BLaER1 (cell line): ENCODE measurements around the gene HMGCLL1.

Source experiments
- H3K27ac ChIP-seq: shearing (Covaris generic); formaldehyde crosslinking; 2 replicates; pipeline ENCODE4 v1.8.1; 2022
- H3K27me3 ChIP-seq: shearing (Covaris generic); formaldehyde crosslinking; 2 replicates; pipeline ENCODE4 v1.8.1; 2022
- H3K36me3 ChIP-seq: shearing (Covaris generic); formaldehyde crosslinking; 2 replicates; pipeline ENCODE4 v1.8.1; 2022
- H3K4me1 ChIP-seq: shearing (Covaris generic); formaldehyde crosslinking; 2 replicates; pipeline ENCODE4 v1.8.1; 2022
- H3K4me2 ChIP-seq: shearing (Covaris generic); formaldehyde crosslinking; 2 replicates; pipeline ENCODE4 v1.8.1; 2022
- H3K4me3 ChIP-seq: shearing (Covaris generic); formaldehyde crosslinking; 2 replicates; pipeline ENCODE4 v1.8.1; 2022
- H3K9ac ChIP-seq: shearing (Covaris generic); formaldehyde crosslinking; 2 replicates; pipeline ENCODE4 v1.8.1; 2022
- H3K9me3 ChIP-seq: shearing (Covaris generic); formaldehyde crosslinking; 2 replicates; pipeline ENCODE4 v1.8.1; 2022
- H4K20me1 ChIP-seq: shearing (Covaris generic); formaldehyde crosslinking; 2 replicates; pipeline ENCODE4 v1.8.1; 2022
- Cebpa-rat ChIP-seq: shearing (Covaris generic); IDR thresholded peaks from 2 replicates; pipeline ENCODE4 v1.8.1; 2022

HMGCLL1 gene

DNA sequence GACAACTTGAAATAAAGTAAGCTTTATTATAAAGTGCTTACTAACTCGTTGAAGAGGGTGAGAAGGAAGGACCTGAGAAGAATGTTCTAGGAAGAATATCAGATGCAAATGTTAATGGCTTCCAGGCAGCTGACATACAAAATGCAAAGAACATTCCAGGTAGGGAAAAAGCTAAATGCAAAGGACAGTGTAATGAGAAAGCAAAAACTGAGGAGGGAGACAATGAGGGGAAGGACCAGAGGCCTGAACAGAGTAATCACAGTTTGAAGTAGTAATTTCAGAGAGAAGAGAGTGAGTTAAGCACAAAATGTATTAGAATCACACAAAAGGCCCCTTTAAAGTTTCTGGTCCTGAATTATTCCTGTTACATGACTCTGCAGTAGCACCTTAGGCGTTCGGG is 81.3 kb downstream of the HMGCLL1 start:
- no peak for TF ChIP-seq Cebpa-rat

DNA sequence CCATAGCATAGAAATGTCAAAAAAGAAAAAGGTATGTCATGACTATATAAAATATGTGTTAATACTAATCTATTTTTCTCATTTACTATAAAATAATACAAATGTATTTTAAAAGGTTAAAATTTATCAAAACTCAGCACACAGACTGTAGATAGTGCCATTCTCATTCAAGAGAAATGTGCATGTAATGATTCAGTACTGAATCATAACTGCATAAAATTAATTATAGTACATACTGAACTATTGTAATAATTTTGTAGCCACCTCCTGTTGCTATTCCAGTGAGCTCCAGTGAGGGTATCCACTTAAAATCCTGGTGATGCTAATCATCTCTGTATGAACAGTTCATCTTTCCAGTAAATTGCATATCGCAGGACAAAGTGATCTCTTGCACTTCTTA is 82.8 kb downstream of the HMGCLL1 start:
- Histone ChIP-seq H3K9ac (no peak overlapping the region), H3K27me3 (no peaks in the 10 kb centered on the region), H3K4me3 (no peak overlapping the region), H3K4me2 (no peak overlapping the region), H3K4me1 (no peaks in the 10 kb centered on the region), H3K36me3 (no peaks in the 10 kb centered on the region), H4K20me1 (no peaks in the 10 kb centered on the region), H3K9me3 (no peaks in the 10 kb centered on the region), H3K27ac (no peak overlapping the region)
- no peak for TF ChIP-seq Cebpa-rat

More for the DNA sequence above, 81.3 kb downstream of the HMGCLL1 start:
- no peaks in the 10 kb centered on the region for H4K20me1 ChIP-seq
- H3K36me3 ChIP-seq, result no peaks in the 10 kb centered on the region
- no peak overlapping the region for H3K4me3 ChIP-seq
- no peaks in the 10 kb centered on the region for H3K27me3 ChIP-seq
- no peaks in the 10 kb centered on the region for H3K4me1 ChIP-seq
- no peak overlapping the region for H3K27ac ChIP-seq
- no peak overlapping the region for H3K9ac ChIP-seq
- H3K4me2 ChIP-seq, result no peak overlapping the region
- H3K9me3 ChIP-seq, result no peaks in the 10 kb centered on the region

- H3K9me3 ChIP-seq, result no peaks in the 10 kb centered on the region
- H3K9ac ChIP-seq, result no peak overlapping the region
- no peaks in the 10 kb centered on the region for H4K20me1 ChIP-seq
- TF ChIP-seq Cebpa-rat, result no peak
- no peak overlapping the region for H3K4me2 ChIP-seq
- H3K27ac ChIP-seq, result no peak overlapping the region
- no peak overlapping the region for H3K4me3 ChIP-seq
- no peaks in the 10 kb centered on the region for H3K27me3 ChIP-seq
- H3K4me1 ChIP-seq, result peaks cover 7% of the 10 kb centered on the region
- no peaks in the 10 kb centered on the region for H3K36me3 ChIP-seq
Measured at GRCh38 chr6:55495277-55495676, 83.7 kb downstream of the HMGCLL1 start.

DNA sequence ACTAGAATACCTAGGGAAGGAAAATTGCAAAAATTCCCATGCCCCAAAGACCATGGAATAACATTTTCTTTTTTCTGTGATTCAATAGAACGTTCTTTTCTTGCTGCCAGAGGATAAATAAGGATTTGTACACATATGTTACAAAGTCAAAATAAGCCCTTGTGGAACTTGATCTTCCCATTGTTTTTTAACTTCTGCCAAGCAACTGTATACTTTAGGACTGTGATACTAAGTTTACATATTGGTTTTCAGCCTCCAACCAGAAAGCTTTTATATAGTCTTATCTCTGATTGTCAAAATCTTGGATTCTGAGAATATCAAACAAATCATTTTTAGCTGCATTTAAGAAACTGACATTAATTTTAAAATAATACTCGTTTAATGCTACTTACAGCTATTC is 84.6 kb downstream of the HMGCLL1 start:
- no peak overlapping the region for H3K9ac ChIP-seq
- H3K36me3 ChIP-seq, result no peaks in the 10 kb centered on the region
- no peak for TF ChIP-seq Cebpa-rat
- H3K27me3 ChIP-seq, result no peaks in the 10 kb centered on the region
- no peak overlapping the region for H3K27ac ChIP-seq
- H3K9me3 ChIP-seq, result no peaks in the 10 kb centered on the region
- H3K4me2 ChIP-seq, result no peak overlapping the region
- H3K4me3 ChIP-seq, result no peak overlapping the region
- no peaks in the 10 kb centered on the region for H4K20me1 ChIP-seq
- H3K4me1 ChIP-seq, result peaks cover 13% of the 10 kb centered on the region

GRCh38 chr6:55492259-55492658 is 86.7 kb downstream of the HMGCLL1 start:
- Histone ChIP-seq H3K4me1 (peaks cover 13% of the 10 kb centered on the region), H3K27ac (no peak overlapping the region), H3K36me3 (no peaks in the 10 kb centered on the region), H4K20me1 (no peaks in the 10 kb centered on the region), H3K4me2 (no peak overlapping the region), H3K9me3 (no peaks in the 10 kb centered on the region), H3K27me3 (no peaks in the 10 kb centered on the region), H3K4me3 (no peak overlapping the region), H3K9ac (no peak overlapping the region)
- TF ChIP-seq Cebpa-rat, result no peak

DNA sequence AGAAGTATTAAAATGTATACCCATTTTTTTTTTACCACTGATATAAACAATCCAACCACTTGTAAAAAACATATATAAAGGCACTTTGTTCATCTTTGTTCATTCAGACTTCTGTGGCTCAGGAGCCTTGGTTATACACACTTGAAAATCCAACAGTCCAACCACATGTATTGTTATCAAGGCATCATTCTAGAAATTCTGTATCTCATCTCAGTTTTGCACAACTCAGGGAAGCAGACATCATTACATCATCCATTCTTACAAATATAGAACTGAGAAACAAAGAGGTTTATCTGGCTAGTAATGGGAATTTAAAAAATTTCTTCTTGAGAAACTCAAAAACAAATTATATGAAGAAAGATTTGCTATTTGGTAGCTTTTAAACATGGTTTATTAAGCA is 88.1 kb downstream of the HMGCLL1 start:
- Histone ChIP-seq H3K4me1 (peaks cover 13% of the 10 kb centered on the region), H3K9me3 (no peaks in the 10 kb centered on the region), H4K20me1 (no peaks in the 10 kb centered on the region), H3K4me3 (no peak overlapping the region), H3K4me2 (no peak overlapping the region), H3K27ac (no peak overlapping the region), H3K9ac (no peak overlapping the region), H3K36me3 (no peaks in the 10 kb centered on the region), H3K27me3 (no peaks in the 10 kb centered on the region)
- TF ChIP-seq Cebpa-rat, result no peak

DNA sequence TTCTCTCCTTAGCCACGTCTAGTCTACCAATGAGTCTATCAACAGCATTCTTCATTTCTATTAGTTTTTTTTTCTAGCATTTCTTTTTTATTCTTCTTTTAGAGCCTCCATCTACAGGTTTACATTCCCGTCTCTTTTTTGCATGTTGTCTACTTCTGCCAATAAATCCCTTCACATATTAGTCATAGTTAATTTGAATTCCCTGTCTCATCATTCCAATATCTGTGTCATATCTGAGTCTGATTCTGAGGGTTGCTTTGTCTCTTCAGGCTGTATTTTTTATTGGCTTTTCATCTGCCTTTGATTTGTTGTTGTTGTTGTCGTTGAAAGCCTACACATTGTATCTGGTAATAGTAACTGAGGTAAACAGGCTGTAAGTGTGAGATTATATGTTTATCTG is 104.6 kb downstream of the HMGCLL1 start:
- Histone ChIP-seq H3K9me3 (peaks cover 16% of the 10 kb centered on the region; the same call in 1 of the 2 replicates), H3K27me3 (no peaks in the 10 kb centered on the region), H3K9ac (no peak overlapping the region), H3K36me3 (no peaks in the 10 kb centered on the region), H3K27ac (no peak overlapping the region), H3K4me1 (peaks cover 10% of the 10 kb centered on the region; the same call in 1 of the 2 replicates), H3K4me3 (no peak overlapping the region), H4K20me1 (no peaks in the 10 kb centered on the region), H3K4me2 (no peak overlapping the region)
- no peak for TF ChIP-seq Cebpa-rat

DNA sequence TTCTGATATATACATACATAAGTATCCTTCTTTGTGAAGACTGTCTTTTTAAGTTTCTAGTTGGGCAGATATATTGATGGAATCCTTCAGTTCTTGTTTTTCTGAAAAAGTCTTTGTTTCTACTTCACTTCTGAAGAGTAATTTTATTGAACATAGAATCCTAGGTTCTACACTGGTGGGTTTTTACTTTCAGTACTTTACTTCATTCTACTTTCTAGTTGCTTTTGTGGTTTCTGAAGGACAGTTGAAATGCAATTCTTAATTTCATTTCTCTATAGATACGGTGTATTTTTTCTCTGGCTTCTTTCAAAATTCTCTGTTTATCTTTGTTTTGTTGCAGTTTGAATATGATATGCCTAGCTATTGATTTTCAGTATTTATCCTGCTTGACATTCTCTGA is 105.3 kb downstream of the HMGCLL1 start:
- no peak overlapping the region for H3K9ac ChIP-seq
- no peak overlapping the region for H3K27ac ChIP-seq
- H4K20me1 ChIP-seq, result no peaks in the 10 kb centered on the region
- H3K4me2 ChIP-seq, result no peak overlapping the region
- H3K36me3 ChIP-seq, result no peaks in the 10 kb centered on the region
- no peaks in the 10 kb centered on the region for H3K27me3 ChIP-seq
- peaks cover 16% of the 10 kb centered on the region; the same call in 1 of the 2 replicates for H3K9me3 ChIP-seq
- TF ChIP-seq Cebpa-rat, result no peak
- no peak overlapping the region for H3K4me3 ChIP-seq
- H3K4me1 ChIP-seq, result peaks cover 10% of the 10 kb centered on the region; the same call in 1 of the 2 replicates

GRCh38 chr6:55469951-55470366 is 109.0 kb downstream of the HMGCLL1 start:
- peaks cover 16% of the 10 kb centered on the region; the same call in 1 of the 2 replicates for H3K9me3 ChIP-seq
- peak overlapping the region; percentile 25 for H3K4me2 ChIP-seq
- no peak overlapping the region for H3K9ac ChIP-seq
- H3K4me1 ChIP-seq, result peaks cover 10% of the 10 kb centered on the region; the same call in 1 of the 2 replicates
- H3K27me3 ChIP-seq, result no peaks in the 10 kb centered on the region
- H4K20me1 ChIP-seq, result no peaks in the 10 kb centered on the region
- H3K27ac ChIP-seq, result no peak overlapping the region
- no peak for TF ChIP-seq Cebpa-rat
- H3K4me3 ChIP-seq, result no peak overlapping the region
- H3K36me3 ChIP-seq, result no peaks in the 10 kb centered on the region

DNA sequence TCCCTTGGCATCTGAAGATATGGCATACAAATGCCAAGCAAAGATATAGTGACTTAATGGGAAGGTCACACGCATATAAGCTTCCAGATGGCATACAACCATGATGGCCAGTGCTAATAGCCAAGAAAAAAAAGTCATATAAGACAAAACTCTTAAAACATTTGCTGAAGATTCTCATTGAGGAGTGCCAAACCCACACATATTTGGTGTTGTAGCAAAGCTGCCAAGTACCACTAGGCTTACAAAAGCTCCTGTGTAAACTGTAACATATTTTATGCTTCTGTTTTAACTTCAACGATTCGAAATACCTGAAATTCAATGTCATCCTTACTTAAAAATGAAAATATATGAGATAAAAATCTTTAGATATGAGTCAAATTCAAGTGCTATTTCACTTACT is 123.0 kb downstream of the HMGCLL1 start:
- no peak overlapping the region for H3K27ac ChIP-seq
- no peak for TF ChIP-seq Cebpa-rat
- no peaks in the 10 kb centered on the region for H4K20me1 ChIP-seq
- H3K36me3 ChIP-seq, result no peaks in the 10 kb centered on the region
- no peak overlapping the region for H3K4me2 ChIP-seq
- no peaks in the 10 kb centered on the region for H3K9me3 ChIP-seq
- H3K4me3 ChIP-seq, result no peak overlapping the region
- H3K27me3 ChIP-seq, result no peaks in the 10 kb centered on the region
- no peak overlapping the region for H3K9ac ChIP-seq
- no peaks in the 10 kb centered on the region for H3K4me1 ChIP-seq

DNA sequence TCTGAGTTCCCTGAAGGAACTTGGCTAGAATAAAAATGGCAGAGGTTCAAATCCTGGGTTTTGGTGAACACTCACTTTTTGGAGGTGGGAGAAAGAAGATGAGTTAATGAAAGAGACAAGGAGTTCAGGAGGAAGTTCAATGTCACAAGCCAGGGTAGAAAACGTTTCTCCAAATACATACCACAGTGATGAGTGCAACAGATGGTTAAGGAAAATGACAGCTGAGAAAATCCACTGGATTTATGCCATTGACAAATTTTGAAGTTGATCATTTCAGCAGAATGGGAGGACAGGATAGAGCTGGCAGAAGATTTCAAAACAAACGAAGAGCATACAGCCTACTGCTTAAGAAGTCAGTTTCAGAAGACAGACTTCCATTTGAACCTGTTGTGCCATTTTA is 129.0 kb downstream of the HMGCLL1 start:
- no peak overlapping the region for H3K27ac ChIP-seq
- TF ChIP-seq Cebpa-rat, result no peak

More for the DNA sequence above, 129.0 kb downstream of the HMGCLL1 start:
- no peaks in the 10 kb centered on the region for H4K20me1 ChIP-seq
- no peak overlapping the region for H3K4me2 ChIP-seq
- H3K36me3 ChIP-seq, result no peaks in the 10 kb centered on the region
- H3K9ac ChIP-seq, result no peak overlapping the region
- H3K9me3 ChIP-seq, result no peaks in the 10 kb centered on the region
- H3K4me1 ChIP-seq, result no peaks in the 10 kb centered on the region
- no peaks in the 10 kb centered on the region for H3K27me3 ChIP-seq
- no peak overlapping the region for H3K4me3 ChIP-seq
